ENCODE data around the gene FAM81A. TPM values are rescaled to one million over a fixed set of nuclear protein-coding genes. Genes with fewer than 3 reads are reported as not detected.

The FAM81A gene
- total RNA-seq, 1 experiment from 2014 or later = 2.0 TPM

GRCh38 chr15:59562448-59563186 is 124.6 kb downstream of the FAM81A start (continued):
- TF ChIP-seq ARID4B (CRISPR knock-in tag; IDR thresholded peaks at IDR 0.05; ENCODE audit: borderline replicate concordance) (no peak), SP1 (CRISPR knock-in tag; conservative IDR thresholded peaks at IDR 0.05) (no peak), CTCF (IDR thresholded peaks at IDR 0.05) (no peak), ZNF423 (CRISPR knock-in tag; IDR thresholded peaks at IDR 0.05) (no peak)

- TF ChIP-seq SMAD4 (CRISPR knock-in tag; IDR thresholded peaks at IDR 0.05) (no peak), ZNF423 (CRISPR knock-in tag; IDR thresholded peaks at IDR 0.05) (no peak), AFF4 (CRISPR knock-in tag; IDR thresholded peaks at IDR 0.05; ENCODE audit: borderline replicate concordance) (no peak)
- ATAC-seq (no peak), DNase-seq (ENCODE audit: low spot score) (no peak)
- Mint-ChIP-seq H3K36me3 (no peaks in the 10 kb centered on the region), H3K4me1 (peaks cover 11% of the 10 kb centered on the region), H3K4me3 (no peak overlapping the region), H3K9me3 (no peaks in the 10 kb centered on the region), H3K27me3 (ENCODE audit: low read depth) (no peaks in the 10 kb centered on the region), H3K27ac (no peak overlapping the region)
- ChIA-PET CTCF (no interaction called here), POLR2A (no interaction called here)
Measured at GRCh38 chr15:59565299-59565698, 127.3 kb downstream of the FAM81A start.

- CTCF ChIA-PET = interaction anchor here (0.6 kb wide), 1 partner anchor 490 kb away, joined by 3 read pairs; no protein-coding TSS in a partner anchor
- H3K4me3 Mint-ChIP-seq = no peak overlapping the region
- POLR2A ChIA-PET = no interaction called here
- TF ChIP-seq ELF4 (CRISPR knock-in tag; IDR thresholded peaks at IDR 0.05; ENCODE audit: low read depth) (no peak), ZNF512 (CRISPR knock-in tag; IDR thresholded peaks at IDR 0.05; ENCODE audit: borderline replicate concordance) (no peak), ZNF138 (CRISPR knock-in tag; conservative IDR thresholded peaks at IDR 0.05) (no peak), KAT7 (CRISPR knock-in tag; IDR thresholded peaks at IDR 0.05; ENCODE audit: borderline replicate concordance) (no peak), ZNF425 (CRISPR knock-in tag; conservative IDR thresholded peaks at IDR 0.05) (no peak), STAT6 (CRISPR knock-in tag; conservative IDR thresholded peaks at IDR 0.05; ENCODE audit: low read depth) (no peak), ZBTB43 (CRISPR knock-in tag; IDR thresholded peaks at IDR 0.05) (no peak)
Measured at GRCh38 chr15:59567324-59567723, 129.3 kb downstream of the FAM81A start.

More at GRCh38 chr15:59567324-59567723, 129.3 kb downstream of the FAM81A start:
- Mint-ChIP-seq H3K27me3 (ENCODE audit: low read depth) (no peaks in the 10 kb centered on the region), H3K27ac (no peak overlapping the region), H3K4me1 (peaks cover 15% of the 10 kb centered on the region), H3K9me3 (no peaks in the 10 kb centered on the region), H3K36me3 (no peaks in the 10 kb centered on the region)
- ATAC-seq (no peak), DNase-seq (ENCODE audit: low spot score) (no peak)

Data from WTC11 (cell line).